ENCODE data around the gene PSAP.
"Not testable (repeated sequence)": the region's sequence is repeated elsewhere in the genome, so short reads cannot be mapped to it uniquely, and the experiment has no call there.

PSAP gene

DNA sequence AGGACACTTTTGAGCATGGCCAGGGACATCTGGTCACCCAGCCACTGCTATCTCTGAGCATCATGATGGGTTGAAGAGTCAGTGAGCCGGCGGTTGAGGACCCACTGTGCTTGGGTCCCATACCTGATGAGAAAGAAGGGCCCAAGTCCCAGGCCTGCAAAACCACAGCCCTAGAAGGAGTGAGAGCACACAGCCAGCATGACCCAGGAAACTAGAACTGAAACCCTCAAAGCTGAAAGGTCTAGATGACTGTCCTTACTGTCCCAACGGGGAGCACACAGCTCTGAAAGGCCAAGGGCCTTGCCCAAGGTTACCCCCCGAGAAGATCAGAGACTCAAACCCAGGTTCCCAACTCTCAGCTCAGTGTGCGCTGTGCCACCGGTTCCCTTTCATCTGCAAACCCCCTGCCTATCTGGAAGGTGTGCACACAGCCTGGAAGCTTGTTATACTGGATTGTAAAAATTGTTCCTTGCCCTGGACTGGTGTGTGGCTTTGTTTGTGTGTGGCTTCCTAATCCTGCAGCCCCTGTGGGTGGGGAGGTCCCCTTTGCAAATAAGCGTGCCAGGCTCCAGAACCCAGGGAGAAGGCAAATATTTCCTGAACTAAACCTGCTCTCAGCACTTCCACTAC, 22.6 kb upstream of the PSAP start:
- H3K9me3 ChIP-seq (ENCODE audit: control insufficient read depth, low read length) = no peaks in the 10 kb centered on the region
- 93 to 94% methylated on average over 7 of the region's 7 CpGs for WGBS, 2 experiments
- no peak overlapping the region for H3K4me3 ChIP-seq (ENCODE audit: insufficient read depth, low read depth, low read length)
- peaks cover 3% of the 10 kb centered on the region for H3K4me1 ChIP-seq (ENCODE audit: control insufficient read depth, insufficient read depth, low read length)
- no peaks in the 10 kb centered on the region for H3K36me3 ChIP-seq (ENCODE audit: control insufficient read depth, insufficient read depth, low read length)
- no peak overlapping the region for H3K27ac ChIP-seq (ENCODE audit: insufficient read depth, low read depth, low read length, poor library complexity, severe bottlenecking)
- H3K27me3 ChIP-seq (ENCODE audit: control insufficient read depth, insufficient read depth, low read length, poor library complexity, severe bottlenecking) = no peaks in the 10 kb centered on the region

DNA sequence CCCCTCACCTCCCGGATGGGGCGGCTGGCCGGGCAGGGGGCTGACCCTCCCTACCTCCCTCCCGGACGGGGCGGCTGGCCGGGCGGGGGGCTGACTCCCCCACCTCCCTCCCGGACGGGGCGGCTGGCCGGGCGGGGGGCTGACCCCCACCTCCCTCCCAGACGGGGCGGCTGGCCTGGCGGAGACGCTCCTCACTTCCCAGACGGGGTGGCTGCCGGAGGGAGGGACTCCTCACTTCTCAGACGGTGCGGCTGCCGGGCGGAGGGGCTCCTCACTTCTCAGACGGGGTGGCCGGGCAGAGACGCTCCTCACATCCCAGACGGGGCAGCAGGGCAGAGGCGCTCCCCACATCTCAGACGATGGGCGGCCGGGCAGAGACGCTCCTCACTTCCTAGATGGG, 18.6 kb upstream of the PSAP start:
- H3K4me3 ChIP-seq (ENCODE audit: insufficient read depth, low read depth, low read length); H3K27me3 ChIP-seq (ENCODE audit: control insufficient read depth, insufficient read depth, low read length, poor library complexity, severe bottlenecking); H3K9me3 ChIP-seq (ENCODE audit: control insufficient read depth, low read length); H3K4me1 ChIP-seq (ENCODE audit: control insufficient read depth, insufficient read depth, low read length); H3K27ac ChIP-seq (ENCODE audit: insufficient read depth, low read depth, low read length, poor library complexity, severe bottlenecking); H3K36me3 ChIP-seq (ENCODE audit: control insufficient read depth, insufficient read depth, low read length): not testable (repeated sequence)
- WGBS, 2 experiments = 97 to 98% methylated on average over 30 to 32 of the region's 32 CpGs

DNA sequence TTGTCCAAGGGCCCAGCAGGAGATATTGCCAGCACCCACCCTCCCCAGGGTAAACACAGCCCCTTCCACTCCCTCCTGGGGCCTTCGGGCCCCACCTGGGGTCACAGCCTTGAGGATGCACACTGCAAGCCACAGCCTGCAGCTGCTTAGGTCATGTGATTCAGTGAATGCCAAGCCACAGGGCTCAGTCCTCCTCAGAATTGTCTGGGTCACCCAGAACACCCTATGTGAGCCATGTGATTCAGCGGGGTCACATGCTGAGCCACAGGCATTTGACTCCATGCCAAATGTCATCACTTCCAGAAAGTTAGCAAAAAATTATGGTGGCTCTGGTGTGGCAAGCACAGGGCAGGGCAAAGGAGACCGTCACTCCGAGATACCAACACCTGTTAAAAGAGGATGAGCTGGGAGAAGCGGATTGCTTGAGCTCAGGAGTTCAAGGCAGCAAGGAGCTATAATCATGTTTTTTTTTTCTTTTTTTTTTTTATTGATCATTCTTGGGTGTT, 17.2 kb upstream of the PSAP start:
- Histone ChIP-seq H3K27me3 (ENCODE audit: control insufficient read depth, insufficient read depth, low read length, poor library complexity, severe bottlenecking) (no peaks in the 10 kb centered on the region), H3K27ac (ENCODE audit: insufficient read depth, low read depth, low read length, poor library complexity, severe bottlenecking) (no peak overlapping the region), H3K4me3 (ENCODE audit: insufficient read depth, low read depth, low read length) (no peak overlapping the region), H3K9me3 (ENCODE audit: control insufficient read depth, low read length) (no peaks in the 10 kb centered on the region), H3K4me1 (ENCODE audit: control insufficient read depth, insufficient read depth, low read length) (no peaks in the 10 kb centered on the region), H3K36me3 (ENCODE audit: control insufficient read depth, insufficient read depth, low read length) (no peaks in the 10 kb centered on the region)
- 96 to 99% methylated on average over 5 of the region's 5 CpGs for WGBS, 2 experiments

DNA sequence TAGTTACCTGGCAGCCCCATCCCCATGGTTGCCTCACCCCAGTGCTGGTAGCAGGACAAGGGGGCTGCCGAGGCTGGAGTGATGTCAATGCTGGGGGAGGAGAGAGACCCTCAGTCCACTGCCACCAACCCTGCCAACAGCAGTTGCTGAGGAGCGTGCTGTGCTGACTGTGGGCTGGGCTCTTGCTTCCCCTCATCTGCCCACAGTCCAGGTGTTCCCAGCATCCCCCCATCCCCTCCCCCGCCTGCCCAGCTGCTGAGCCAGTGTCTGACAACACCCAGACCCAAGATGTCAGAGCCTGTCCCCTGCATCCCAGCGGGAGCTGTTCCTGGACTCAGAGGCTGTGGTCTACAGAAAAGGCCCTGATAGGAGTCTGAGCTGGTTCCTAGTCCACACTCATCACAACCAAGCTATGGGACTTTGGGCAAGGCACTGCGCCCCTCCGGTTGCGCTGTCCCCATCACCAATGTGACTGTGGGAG, 14.6 kb upstream of the PSAP start:
- Histone ChIP-seq H3K4me1 (ENCODE audit: control insufficient read depth, insufficient read depth, low read length) (peaks cover 3% of the 10 kb centered on the region), H3K9me3 (ENCODE audit: control insufficient read depth, low read length) (no peaks in the 10 kb centered on the region), H3K27me3 (ENCODE audit: control insufficient read depth, insufficient read depth, low read length, poor library complexity, severe bottlenecking) (no peaks in the 10 kb centered on the region), H3K27ac (ENCODE audit: insufficient read depth, low read depth, low read length, poor library complexity, severe bottlenecking) (no peak overlapping the region), H3K36me3 (ENCODE audit: control insufficient read depth, insufficient read depth, low read length) (no peaks in the 10 kb centered on the region), H3K4me3 (ENCODE audit: insufficient read depth, low read depth, low read length) (no peak overlapping the region)
- 83 to 88% methylated on average over 7 of the region's 7 CpGs for WGBS, 2 experiments

DNA sequence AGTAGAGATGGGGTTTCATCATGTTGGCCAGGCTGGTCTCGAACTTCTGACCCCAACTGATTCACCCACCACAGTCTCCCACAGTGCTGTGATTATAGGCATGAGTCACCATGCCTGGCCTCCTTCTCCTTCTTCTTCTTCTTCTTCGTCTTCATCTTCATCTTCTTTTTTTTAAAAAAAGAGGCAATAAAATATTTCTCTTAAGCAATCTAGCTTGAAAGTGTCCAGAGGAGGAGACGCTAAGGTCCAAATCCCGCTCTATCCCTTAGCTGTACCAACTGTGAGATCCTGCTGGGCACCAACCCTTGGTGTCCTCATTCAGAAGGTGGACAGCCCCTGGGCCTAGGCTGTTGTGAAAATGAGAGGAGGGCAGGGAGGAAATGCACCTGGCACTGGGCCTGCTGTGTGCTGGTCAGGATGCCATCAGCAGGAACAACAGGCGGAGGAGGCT, 13.9 kb upstream of the PSAP start:
- H3K27me3 ChIP-seq (ENCODE audit: control insufficient read depth, insufficient read depth, low read length, poor library complexity, severe bottlenecking) = no peaks in the 10 kb centered on the region
- H3K36me3 ChIP-seq (ENCODE audit: control insufficient read depth, insufficient read depth, low read length) = no peaks in the 10 kb centered on the region
- peaks cover 4% of the 10 kb centered on the region for H3K4me1 ChIP-seq (ENCODE audit: control insufficient read depth, insufficient read depth, low read length)
- no peak overlapping the region for H3K27ac ChIP-seq (ENCODE audit: insufficient read depth, low read depth, low read length, poor library complexity, severe bottlenecking)
- no peaks in the 10 kb centered on the region for H3K9me3 ChIP-seq (ENCODE audit: control insufficient read depth, low read length)
- H3K4me3 ChIP-seq (ENCODE audit: insufficient read depth, low read depth, low read length) = no peak overlapping the region
- 93 to 94% methylated on average over 5 of the region's 5 CpGs for WGBS, 2 experiments

DNA sequence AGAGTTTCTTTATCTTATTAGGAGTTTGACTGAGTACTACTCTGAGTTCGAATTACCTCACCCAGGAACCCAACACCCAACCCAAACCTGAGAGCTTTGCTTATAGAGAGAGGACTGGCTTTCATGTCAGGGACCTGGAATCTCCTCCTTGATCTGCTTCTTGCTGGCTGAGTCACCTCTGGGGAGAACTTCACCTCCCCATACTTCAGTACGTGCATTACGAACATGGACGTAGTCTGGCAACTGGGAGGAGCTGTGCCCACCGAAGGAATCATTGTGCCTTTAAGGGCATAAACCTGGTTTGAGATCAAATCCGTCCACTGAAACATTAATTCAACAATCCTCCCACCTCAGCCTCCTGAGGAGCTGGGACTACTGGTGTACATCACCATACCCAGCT, 12.2 kb upstream of the PSAP start:
- 94 to 97% methylated on average over 6 of the region's 6 CpGs for WGBS, 2 experiments
- Histone ChIP-seq H3K4me1 (ENCODE audit: control insufficient read depth, insufficient read depth, low read length) (peaks cover 4% of the 10 kb centered on the region), H3K4me3 (ENCODE audit: insufficient read depth, low read depth, low read length) (no peak overlapping the region), H3K27me3 (ENCODE audit: control insufficient read depth, insufficient read depth, low read length, poor library complexity, severe bottlenecking) (no peaks in the 10 kb centered on the region), H3K9me3 (ENCODE audit: control insufficient read depth, low read length) (no peaks in the 10 kb centered on the region), H3K36me3 (ENCODE audit: control insufficient read depth, insufficient read depth, low read length) (no peaks in the 10 kb centered on the region), H3K27ac (ENCODE audit: insufficient read depth, low read depth, low read length, poor library complexity, severe bottlenecking) (no peak overlapping the region)

DNA sequence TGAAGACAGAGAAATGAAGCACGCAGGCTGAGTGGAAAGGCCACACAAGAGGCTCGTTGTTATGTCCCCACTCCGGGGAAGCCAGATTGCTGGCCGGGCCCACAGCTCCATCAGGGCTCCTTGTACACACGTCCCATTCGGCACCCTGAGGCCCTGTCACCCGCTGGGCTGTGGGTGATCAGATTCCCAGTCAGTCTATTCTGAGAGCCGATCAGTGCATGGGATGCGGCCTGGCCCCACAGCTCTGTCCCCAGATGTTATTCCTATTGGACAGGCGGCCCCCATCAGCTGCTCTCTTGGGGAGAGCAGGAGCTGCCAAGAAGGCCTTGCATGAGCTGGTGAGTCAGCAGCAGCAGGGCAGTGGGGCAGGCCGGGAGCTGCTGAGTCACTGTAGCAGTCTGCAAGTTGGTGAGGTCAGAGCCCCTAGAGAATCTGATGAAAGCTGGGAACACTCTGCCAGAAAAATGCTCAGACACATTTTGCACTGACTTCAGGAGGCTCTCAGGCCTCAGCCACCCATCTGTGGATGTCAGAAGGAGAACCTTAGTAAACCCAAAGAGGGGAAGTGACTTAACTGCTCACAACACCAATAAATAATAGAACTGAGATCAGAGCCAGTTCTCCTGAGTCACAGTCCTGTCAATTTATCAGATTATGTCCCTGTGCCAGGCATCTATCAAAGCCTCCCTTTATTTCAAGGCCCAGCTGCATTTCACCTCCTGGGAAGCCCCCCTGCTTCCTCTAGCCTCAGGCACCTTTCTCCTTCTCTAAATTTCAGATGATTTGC, 9.4 kb upstream of the PSAP start:
- H3K36me3 ChIP-seq (ENCODE audit: control insufficient read depth, insufficient read depth, low read length) = no peaks in the 10 kb centered on the region
- peak overlapping the region; percentile 78 for H3K27ac ChIP-seq (ENCODE audit: insufficient read depth, low read depth, low read length, poor library complexity, severe bottlenecking)
- H3K27me3 ChIP-seq (ENCODE audit: control insufficient read depth, insufficient read depth, low read length, poor library complexity, severe bottlenecking) = no peaks in the 10 kb centered on the region
- H3K9me3 ChIP-seq (ENCODE audit: control insufficient read depth, low read length) = no peaks in the 10 kb centered on the region
- 79 to 80% methylated on average over 11 of the region's 11 CpGs for WGBS, 2 experiments
- peaks cover 4% of the 10 kb centered on the region for H3K4me1 ChIP-seq (ENCODE audit: control insufficient read depth, insufficient read depth, low read length)
- no peak overlapping the region for H3K4me3 ChIP-seq (ENCODE audit: insufficient read depth, low read depth, low read length)

DNA sequence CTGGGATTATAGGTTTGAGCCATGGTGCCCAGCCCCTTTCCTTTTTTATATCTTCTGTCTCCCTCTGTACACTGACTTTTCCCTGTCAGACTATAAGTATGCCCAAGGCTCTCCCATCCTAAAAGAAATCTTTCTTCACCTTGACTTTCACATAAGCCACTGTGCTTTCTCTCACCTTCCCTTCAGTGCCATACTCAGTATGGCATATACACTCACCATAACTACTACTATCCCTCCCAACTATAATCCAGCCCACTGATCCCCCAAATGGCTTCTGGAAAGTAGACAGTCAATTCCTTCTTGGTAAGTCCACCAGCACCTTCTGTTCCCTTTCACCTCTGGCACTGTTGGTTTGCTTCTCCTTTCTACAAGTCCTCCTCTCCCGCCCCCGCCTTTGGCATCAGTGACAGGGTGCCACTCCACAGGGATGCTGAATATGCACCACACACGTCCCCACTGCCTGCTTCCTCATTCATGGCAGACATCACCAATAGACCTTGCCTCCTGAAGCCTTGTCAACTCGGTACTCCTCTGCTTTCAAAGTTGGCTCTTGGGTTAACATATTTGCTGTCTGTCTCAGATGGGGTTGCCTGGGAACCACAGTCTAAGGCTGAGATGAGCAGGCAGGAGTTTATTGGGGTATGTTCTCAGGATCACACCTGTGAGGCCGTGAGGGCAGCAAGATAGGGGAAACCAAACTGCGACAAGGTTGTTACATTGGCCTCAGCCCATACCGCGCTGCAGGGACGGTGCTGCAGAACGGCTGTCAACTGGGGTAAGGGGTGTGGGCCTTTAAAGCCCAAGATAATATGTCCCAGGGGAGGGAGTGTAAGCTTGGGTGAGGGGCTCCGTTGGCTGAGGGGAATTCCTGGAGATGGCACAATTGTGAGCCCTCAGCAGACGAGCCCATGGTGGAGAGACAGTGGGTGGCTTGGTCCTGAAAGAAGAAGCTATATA, 7.2 kb upstream of the PSAP start:
- WGBS, 2 experiments = 90% methylated on average over 12 of the region's 12 CpGs
- no peak overlapping the region for H3K27ac ChIP-seq (ENCODE audit: insufficient read depth, low read depth, low read length, poor library complexity, severe bottlenecking)
- peaks cover 4% of the 10 kb centered on the region for H3K4me1 ChIP-seq (ENCODE audit: control insufficient read depth, insufficient read depth, low read length)
- no peaks in the 10 kb centered on the region for H3K27me3 ChIP-seq (ENCODE audit: control insufficient read depth, insufficient read depth, low read length, poor library complexity, severe bottlenecking)
- no peak overlapping the region for H3K4me3 ChIP-seq (ENCODE audit: insufficient read depth, low read depth, low read length)
- no peaks in the 10 kb centered on the region for H3K36me3 ChIP-seq (ENCODE audit: control insufficient read depth, insufficient read depth, low read length)
- H3K9me3 ChIP-seq (ENCODE audit: control insufficient read depth, low read length) = no peaks in the 10 kb centered on the region

DNA sequence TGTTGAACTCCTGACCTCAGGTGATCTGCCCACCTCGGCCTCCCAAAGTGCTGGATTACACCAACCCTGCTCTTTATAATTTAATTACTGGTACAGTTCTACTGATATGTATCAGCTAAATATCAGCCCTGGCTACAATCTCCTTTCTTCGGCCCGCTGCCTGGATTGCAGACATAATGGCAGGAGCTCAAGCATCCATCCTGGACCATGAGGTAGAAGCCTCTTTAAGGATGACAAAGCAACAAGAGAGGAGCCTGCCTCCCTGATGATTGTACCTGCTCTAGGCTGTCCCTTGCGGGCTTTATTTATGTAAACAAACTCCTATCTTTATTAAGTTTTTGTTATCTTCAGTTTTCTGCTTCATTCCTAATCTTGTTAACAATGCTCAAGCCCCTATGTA, 5.6 kb upstream of the PSAP start:
- Histone ChIP-seq H3K9me3 (ENCODE audit: control insufficient read depth, low read length) (no peaks in the 10 kb centered on the region), H3K27me3 (ENCODE audit: control insufficient read depth, insufficient read depth, low read length, poor library complexity, severe bottlenecking) (no peaks in the 10 kb centered on the region), H3K27ac (ENCODE audit: insufficient read depth, low read depth, low read length, poor library complexity, severe bottlenecking) (no peak overlapping the region), H3K4me3 (ENCODE audit: insufficient read depth, low read depth, low read length) (no peak overlapping the region), H3K4me1 (ENCODE audit: control insufficient read depth, insufficient read depth, low read length) (peaks cover 4% of the 10 kb centered on the region), H3K36me3 (ENCODE audit: control insufficient read depth, insufficient read depth, low read length) (no peaks in the 10 kb centered on the region)
- 92 to 97% methylated on average over 4 of the region's 4 CpGs for WGBS, 2 experiments

Data from ectodermal cell (in vitro differentiated cells).